Measurements from ENCODE around the gene SIPA1L3.

- no peak for TF ChIP-seq CTCF (IDR thresholded peaks at IDR 0.05; ENCODE audit: low read depth, low read length)
- no peak for TF ChIP-seq POLR2A (IDR thresholded peaks at IDR 0.05; ENCODE audit: extremely low read depth, insufficient read length)
Measured at GRCh38 chr19:38184815-38185214, 277.8 kb downstream of the SIPA1L3 start.

Data from NB4 (cell line).